Mammary epithelial cell (primary cell): Measurements from ENCODE around the gene STAT6.

ENCODE experiments used
- EZH2 ChIP-seq: IDR thresholded peaks from 2 replicates; pipeline ENCODE4 v1.6.1; 2012; ENCODE audit warnings: low read length, inconsistent platforms, borderline replicate concordance
- TF ChIP-seq, protein P1 (sequence below), 2 donors: IDR thresholded peaks in 1 of 2; conservative IDR thresholded peaks in 1 of 2; 2 replicates each; pipeline ENCODE4 v1.5.1; 2011 to 2012; ENCODE audit warnings: inconsistent platforms in 2 of 2, low read length in 2 of 2, mild to moderate bottlenecking in 2 of 2, control low read depth in 1 of 2, low read depth in 1 of 2; ENCODE audit not compliant: insufficient read depth in 1 of 2; ENCODE audit errors: extremely low read depth in 1 of 2

GRCh38 chr12:57095440-57095839 lies 15.7 kb downstream of the STAT6 start:
- TF ChIP-seq, protein P1, sequence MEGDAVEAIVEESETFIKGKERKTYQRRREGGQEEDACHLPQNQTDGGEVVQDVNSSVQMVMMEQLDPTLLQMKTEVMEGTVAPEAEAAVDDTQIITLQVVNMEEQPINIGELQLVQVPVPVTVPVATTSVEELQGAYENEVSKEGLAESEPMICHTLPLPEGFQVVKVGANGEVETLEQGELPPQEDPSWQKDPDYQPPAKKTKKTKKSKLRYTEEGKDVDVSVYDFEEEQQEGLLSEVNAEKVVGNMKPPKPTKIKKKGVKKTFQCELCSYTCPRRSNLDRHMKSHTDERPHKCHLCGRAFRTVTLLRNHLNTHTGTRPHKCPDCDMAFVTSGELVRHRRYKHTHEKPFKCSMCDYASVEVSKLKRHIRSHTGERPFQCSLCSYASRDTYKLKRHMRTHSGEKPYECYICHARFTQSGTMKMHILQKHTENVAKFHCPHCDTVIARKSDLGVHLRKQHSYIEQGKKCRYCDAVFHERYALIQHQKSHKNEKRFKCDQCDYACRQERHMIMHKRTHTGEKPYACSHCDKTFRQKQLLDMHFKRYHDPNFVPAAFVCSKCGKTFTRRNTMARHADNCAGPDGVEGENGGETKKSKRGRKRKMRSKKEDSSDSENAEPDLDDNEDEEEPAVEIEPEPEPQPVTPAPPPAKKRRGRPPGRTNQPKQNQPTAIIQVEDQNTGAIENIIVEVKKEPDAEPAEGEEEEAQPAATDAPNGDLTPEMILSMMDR (conservative IDR thresholded peaks at IDR 0.05 in 1 of 2, IDR thresholded peaks at IDR 0.05 in 1 of 2; ENCODE audit: extremely low read depth in 1 of 2, insufficient read depth in 1 of 2, low read depth in 1 of 2, low read length in 2 of 2): no peak
- no peak for TF ChIP-seq EZH2
